Caki2 (cell line): ENCODE data around the gene CAPN2. TPM values are rescaled to one million over a fixed set of nuclear protein-coding genes. Genes with fewer than 3 reads are reported as not detected.
A peak's percentile ranks its signal among the peaks of the same experiment; 100 is the strongest.

ENCODE experiments used
- DNase-seq: peaks from one replicate; pipeline ENCODE4 v3.0.0-alpha.2; 2015; ENCODE audit warnings: low read depth
- in situ Hi-C: cut with HindIII; loops from 2 replicates; pipeline ENCODE4 v1.10.0; 2016; ENCODE audit warnings: low sequenced_read_pairs, low pct_unique_long_range_greater_than_20kb, mixed read lengths
- total RNA-seq: library from RNA; depleted of rRNA; stranded (reverse); fragments of >200 nt; shearing (Covaris generic); gene quantifications from 2 replicates; pipeline ENCODE4 v1.2.3, GENCODE V29; 2014; ENCODE audit warnings: low replicate concordance; rRNA removed

CAPN2 gene
- total RNA-seq, result 226 and 227 TPM in 2 replicates

DNA sequence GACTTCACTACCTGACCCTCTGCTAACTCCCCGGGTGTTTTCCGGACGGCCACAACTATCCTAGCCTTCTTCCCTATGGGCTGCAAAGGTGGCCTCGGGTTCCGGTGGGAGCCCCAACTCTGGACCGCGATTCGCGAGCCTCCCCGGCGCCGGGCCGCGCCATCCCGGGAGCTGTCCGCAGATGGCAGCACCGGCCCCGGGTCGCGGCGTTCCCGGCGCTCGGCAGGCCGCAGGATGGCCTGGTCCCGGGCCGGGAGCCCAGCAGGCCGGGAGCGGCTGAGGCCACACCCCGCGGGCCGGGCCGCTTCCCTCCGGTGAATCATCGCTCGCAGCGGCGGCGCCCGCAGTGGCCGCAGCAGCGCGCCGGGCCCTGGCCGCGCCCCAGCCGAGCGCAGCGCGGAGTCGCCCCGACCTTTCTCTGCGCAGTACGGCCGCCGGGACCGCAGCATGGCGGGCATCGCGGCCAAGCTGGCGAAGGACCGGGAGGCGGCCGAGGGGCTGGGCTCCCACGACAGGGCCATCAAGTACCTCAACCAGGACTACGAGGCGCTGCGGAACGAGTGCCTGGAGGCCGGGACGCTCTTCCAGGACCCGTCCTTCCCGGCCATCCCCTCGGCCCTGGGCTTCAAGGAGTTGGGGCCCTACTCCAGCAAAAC is at the start of gene CAPN2:
CAPN2 (plus strand) TSS at position 346 of the 656 bp plus-strand sequence; CDS start at position 448, 102 bp downstream.
- in situ Hi-C loops, result no loop called here
- DNase-seq, result peak; percentile 84

DNA sequence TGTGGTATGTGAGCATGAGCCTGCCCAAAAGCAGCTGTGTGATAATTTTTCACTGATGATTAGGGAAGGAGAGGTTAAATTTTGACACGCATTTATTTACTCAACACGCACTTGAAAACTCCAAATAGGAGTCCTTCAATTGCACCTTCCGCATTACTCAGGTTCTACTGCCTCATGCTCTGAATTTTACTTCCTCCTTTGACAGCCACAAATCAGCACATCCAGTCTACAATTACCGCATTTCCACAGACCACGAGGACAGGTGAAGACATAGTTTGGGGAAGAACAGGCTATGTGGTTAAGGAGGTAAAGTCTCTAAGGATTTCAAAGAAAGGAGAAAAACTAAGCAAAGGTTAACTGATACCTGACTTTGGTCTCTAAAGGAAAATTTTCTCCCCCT is 49.4 kb upstream of the CAPN2 start:
- in situ Hi-C loops, result no loop called here
- DNase-seq, result no peak

DNA sequence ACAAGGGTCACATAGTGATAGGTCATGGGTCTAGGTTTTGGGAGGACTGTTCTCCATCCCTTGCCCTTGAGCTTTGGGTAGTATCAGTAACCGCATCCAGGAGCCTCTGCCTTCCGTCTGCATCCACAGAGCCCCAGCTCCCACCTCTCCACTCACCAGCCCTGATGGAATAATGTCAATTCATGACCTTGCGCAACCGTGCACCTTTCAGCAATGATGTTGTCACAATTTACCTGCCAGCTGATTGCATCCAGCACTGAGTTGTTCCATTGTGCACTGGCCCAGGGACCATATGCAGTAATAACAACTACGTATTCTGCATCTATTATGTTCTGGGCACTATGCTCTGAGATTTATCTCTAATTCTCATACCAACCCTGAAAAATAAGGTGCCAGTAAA is 48.2 kb upstream of the CAPN2 start:
- in situ Hi-C loops, result no loop called here
- no peak for DNase-seq

DNA sequence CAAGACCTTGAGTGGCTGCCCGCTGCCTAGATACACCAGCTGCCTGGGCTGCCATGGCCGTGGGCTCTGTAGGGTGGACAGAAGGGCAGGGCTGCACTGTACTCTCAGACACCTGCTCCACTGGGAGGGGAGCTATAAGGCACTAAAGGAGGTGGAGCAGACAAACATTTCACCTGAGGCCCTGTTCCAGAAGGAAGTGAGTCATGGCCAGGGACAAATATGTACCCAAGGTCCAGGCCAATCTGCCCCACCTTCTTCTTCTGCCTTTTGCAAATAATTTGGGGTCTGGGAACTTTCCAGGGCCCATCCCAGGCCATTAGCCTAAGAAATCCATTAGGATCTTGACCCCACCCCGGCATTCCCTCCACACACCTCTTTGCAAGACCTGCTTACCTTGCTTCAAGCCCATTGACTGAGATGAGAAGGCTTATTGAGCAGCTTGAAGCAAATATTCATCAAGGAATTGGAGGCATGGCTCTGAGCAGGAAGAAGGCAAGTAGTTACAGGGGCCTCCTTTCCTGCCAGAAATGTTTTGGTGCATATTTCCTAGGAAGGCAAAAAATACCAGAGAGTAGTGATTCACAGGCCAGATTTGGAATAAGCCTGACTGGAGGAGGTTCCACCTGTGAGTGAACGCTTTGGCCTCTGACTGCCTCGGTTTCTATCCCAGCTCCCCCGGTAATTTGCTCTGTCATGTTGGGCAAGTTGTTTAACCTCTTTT is 46.6 kb upstream of the CAPN2 start, which contains the start of gene CAPN8:
CAPN8 (minus strand) TSS at position 110 of the 721 bp plus-strand sequence; CDS start at position 55, 55 bp downstream.
- in situ Hi-C loops, result no loop called here
- DNase-seq, result no peak

DNA sequence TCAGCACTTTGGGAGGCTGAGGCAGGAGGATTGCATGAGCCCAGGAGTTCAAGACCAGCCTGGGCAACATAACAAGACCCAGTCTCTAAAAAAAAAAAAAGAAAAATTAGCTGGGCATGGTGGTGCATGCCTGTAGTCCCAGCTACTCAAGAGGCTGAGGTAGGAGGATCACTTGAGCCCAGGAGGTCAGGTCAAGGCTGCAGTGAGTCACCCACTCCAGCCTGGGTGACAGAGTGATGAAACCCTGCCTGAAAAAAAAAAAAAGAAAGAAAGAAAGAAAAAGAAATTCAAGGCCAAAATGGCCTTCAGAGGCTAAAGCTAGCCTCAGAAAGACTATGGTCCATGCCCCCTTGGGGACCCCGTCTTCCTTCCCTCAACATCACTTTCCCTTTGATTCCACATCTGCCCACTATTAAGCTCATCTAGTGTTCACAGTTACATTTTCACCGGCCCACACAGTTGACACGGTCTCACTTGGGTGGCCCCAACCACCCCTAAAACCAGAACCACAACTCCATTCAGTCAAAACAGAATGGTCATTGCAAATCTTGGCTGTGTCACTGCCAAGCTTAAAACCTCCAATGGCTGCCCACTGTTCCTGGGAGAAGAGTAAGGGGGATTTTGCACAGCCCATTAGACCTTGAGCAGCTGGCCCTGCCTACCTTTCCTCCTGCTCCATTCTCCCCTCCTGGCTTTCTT is 44.7 kb upstream of the CAPN2 start:
- no peak for DNase-seq
- in situ Hi-C loops, result no loop called here

- in situ Hi-C loops, result no loop called here
- DNase-seq, result no peak
Measured at GRCh38 chr1:223669003-223669795, 43.1 kb upstream of the CAPN2 start.

DNA sequence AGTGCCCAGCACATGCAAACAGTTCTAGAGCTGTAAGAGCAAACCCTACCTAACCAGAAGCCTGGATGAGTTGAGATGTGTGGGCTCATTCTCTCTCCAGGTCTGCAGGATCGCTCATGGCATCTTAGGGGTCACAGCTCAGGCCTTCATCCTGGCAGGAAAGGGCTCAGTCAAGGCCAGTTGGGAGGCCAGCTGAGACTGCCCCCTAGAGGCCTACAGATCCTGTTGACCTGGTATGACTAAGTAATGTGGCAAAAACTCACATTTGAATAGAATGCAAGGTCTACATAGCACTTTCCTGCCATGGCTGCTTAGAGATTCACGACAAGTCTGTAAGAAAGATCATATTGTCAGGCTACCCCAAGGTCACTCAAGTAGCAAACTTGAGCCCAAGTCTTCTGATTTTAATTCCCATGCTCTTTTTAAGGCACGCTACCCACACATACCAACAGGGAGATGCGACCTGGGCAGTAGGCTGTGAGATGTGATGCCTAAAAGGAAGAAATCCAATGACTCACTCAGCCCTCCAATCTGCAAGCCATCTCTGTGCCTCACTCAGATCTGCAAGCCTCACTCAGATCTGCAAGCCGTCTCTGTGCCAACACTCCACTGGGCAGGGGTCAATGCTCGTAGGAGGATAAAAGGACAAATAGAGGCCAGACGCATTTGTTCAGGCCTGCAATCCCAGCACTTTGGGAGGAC is 41.7 kb upstream of the CAPN2 start:
- in situ Hi-C loops, result no loop called here
- DNase-seq, result peak; percentile 34

GRCh38 chr1:223674119-223674890 is 38.0 kb upstream of the CAPN2 start:
- in situ Hi-C loops, result no loop called here

DNA sequence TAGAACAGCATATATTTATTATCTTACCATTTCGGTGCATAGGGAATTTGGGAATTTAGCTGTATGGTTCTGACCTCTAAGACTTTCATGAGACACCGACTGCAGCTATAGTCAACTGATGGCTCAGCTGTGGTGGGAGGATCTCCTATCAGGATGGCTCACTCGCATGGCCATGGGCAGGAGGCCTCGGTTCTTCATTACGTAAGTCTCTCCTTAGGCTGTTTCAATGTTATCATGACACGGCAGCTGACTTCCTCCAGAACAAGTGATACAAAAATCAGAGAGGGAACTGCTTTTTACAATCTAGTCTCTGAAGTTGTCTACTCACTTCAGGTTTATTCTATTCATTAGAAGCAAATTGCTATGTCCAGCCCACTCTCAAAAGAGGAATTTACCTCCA is 33.5 kb upstream of the CAPN2 start:
- in situ Hi-C loops, result no loop called here
- DNase-seq, result no peak

More at GRCh38 chr1:223674119-223674890, 38.0 kb upstream of the CAPN2 start:
- DNase-seq, result no peak

GRCh38 chr1:223680188-223680587 is 32.2 kb upstream of the CAPN2 start:
- in situ Hi-C loops, result no loop called here
- DNase-seq, result no peak

- no peak for DNase-seq
- in situ Hi-C loops, result no loop called here
Measured at GRCh38 chr1:223682502-223682901, 29.8 kb upstream of the CAPN2 start.

DNA sequence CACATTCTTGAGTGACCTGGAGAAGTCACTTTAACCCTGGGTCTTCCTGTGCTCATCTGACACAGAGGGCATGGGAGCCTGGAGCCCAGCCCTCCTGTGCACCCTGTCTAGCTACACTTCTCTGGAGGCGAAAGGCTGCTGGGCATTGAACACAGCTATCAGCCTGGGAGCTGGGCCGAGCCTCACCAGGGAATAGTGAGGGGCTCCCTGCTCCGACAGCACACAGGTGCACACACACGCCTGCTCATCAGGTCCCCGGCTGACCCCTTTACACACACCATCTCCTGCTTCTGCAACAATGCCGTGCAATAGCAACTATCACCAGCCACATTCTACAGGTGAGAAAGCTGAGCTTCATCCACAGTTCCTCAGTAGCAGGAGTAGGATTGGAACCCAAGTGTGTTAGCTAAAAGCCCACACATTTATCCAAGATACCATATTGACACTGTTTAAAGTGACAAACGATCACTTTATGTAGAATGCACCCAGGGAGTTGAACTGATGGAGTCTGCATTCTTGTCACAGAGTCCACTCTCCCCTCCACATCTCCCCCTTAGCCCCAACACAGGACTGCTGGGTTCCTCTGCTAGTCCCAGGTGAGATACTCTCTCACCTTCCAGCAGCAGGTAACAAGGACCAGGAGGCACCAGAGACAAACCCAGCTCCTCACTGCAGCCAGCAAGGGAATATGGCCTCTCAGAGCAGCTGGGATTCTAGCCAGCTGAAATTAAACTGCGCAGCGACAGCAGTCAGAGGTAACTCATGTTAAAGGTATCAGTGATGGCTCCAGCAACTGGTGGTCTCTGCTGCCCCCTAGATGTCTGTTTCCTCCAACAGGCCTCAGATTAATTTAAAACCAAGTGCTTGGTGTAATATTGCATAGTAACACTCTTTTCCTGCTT is 28.5 kb upstream of the CAPN2 start:
- DNase-seq, result peak; percentile 78
- in situ Hi-C loops, result no loop called here

DNA sequence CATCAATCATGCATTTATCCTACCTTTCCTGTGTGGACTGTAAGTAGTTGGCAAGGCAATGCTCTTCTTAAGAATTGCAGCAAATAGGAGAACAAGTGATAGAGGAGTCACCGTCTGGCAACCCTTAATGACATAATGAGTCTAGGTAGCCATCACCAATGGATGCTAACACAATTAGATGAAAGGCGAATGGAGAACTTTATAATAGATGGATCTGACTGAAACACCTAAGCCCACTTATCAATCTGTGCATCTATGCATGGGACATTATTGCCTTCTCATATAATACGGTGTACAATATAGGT is 27.9 kb upstream of the CAPN2 start:
- in situ Hi-C loops, result no loop called here

DNA sequence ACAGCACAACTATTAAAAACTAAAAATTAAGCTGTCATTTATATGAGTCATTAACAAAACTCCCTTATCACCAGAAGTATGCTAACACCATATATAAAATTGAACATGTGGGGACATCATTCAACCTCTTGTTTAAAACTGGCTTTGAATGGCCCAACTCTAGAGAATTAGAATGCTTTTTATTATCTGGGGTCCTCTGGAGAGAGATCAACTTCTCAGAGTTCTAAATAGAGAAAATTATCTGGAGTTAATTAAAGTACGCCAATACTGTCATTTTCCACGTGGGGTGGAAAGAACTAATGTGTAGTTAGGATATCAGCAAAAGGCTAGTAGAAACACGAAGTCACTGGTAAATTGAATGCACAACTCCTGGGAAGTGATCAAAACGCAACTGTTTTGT is 21.2 kb upstream of the CAPN2 start:
- in situ Hi-C loops, result no loop called here
- DNase-seq, result no peak

More for the DNA sequence above, 27.9 kb upstream of the CAPN2 start:
- DNase-seq, result no peak

GRCh38 chr1:223695014-223695548 is 17.3 kb upstream of the CAPN2 start:
- in situ Hi-C loops, result no loop called here
- no peak for DNase-seq

DNA sequence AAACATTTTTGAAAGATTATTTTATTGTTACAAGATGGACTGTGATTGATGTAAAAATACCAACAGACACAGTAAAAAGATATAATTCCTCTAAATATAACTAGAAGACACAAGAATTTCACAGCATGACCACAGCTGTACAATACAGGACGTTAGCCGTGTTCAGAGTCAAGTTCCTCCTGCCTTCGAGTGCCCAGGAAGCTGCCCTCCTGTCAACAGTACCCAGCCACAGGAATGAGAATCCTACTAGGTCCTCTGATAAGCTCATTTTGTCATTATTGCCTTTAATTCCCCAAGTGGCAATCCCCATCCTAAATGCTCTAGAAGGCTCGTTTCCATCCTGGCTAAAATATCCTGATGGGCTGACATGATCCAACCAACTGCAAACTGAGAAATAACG is 16.4 kb upstream of the CAPN2 start:
- in situ Hi-C loops, result no loop called here
- no peak for DNase-seq
